SJSA1 (cell line): ENCODE measurements around the gene KPTN. TPM values are rescaled to one million over a fixed set of nuclear protein-coding genes. Genes with fewer than 3 reads are reported as not detected.

ENCODE experiments used
- DNase-seq, 2 experiments: peaks; one replicate each; pipeline ENCODE4 v3.0.0-alpha.2; 2015 to 2020; ENCODE audit warnings: low spot score in 2 of 2, low read depth in 1 of 2
- H3K27ac ChIP-seq: fragments of 250-450 bp; sonication (Bioruptor Pico); 2 replicates; pipeline ENCODE4 v1.5.1; 2020; ENCODE audit warnings: mild to moderate bottlenecking, moderate library complexity
- H3K27me3 ChIP-seq: fragments of 250-450 bp; sonication (Bioruptor Pico); replicated peaks from 2 replicates; pipeline ENCODE4 v1.5.1; 2020; ENCODE audit warnings: mild to moderate bottlenecking, moderate library complexity
- H3K36me3 ChIP-seq: fragments of 250-450 bp; sonication (Bioruptor Pico); 2 replicates; pipeline ENCODE4 v1.5.1; 2020; ENCODE audit warnings: mild to moderate bottlenecking
- H3K4me1 ChIP-seq: fragments of 250-450 bp; sonication (Bioruptor Pico); replicated peaks from 2 replicates; pipeline ENCODE4 v1.6.1; 2021; ENCODE audit warnings: mild to moderate bottlenecking
- H3K4me3 ChIP-seq: fragments of 250-450 bp; sonication (Bioruptor Pico); 2 replicates; pipeline ENCODE4 v1.5.1; 2020; ENCODE audit warnings: mild to moderate bottlenecking
- H3K9me3 ChIP-seq: fragments of 250-450 bp; sonication (Bioruptor Pico); replicated peaks from 2 replicates; pipeline ENCODE4 v1.5.1; 2020; ENCODE audit warnings: mild to moderate bottlenecking
- total RNA-seq: library from RNA; depleted of rRNA; stranded (reverse); fragments of >200 nt; shearing (Covaris generic); gene quantifications from 2 replicates; pipeline ENCODE4 v1.2.3, GENCODE V29; 2014

Gene KPTN
- total RNA-seq, 1 experiment from 2014 or later: 7.2 TPM

- no peak overlapping the region for H3K4me3 ChIP-seq
- no peak for DNase-seq
- no peaks in the 10 kb centered on the region for H3K36me3 ChIP-seq
- peaks cover 33% of the 10 kb centered on the region; the same call in 1 of the 2 replicates for H3K27me3 ChIP-seq
- H3K4me1 ChIP-seq: 0 out of 2 replicates have a peak, but pooled peaks cover 4% of the 10 kb centered on the region
- H3K27ac ChIP-seq: no peak overlapping the region
- H3K9me3 ChIP-seq: 0 out of 2 replicates have a peak, but pooled peaks cover 2% of the 10 kb centered on the region
Observed at GRCh38 chr19:47435883-47436417, 48.1 kb downstream of the KPTN start.

- no peaks in the 10 kb centered on the region for H3K36me3 ChIP-seq
- no peak for DNase-seq
Observed at GRCh38 chr19:47435196-47435595, 48.8 kb downstream of the KPTN start.

DNA sequence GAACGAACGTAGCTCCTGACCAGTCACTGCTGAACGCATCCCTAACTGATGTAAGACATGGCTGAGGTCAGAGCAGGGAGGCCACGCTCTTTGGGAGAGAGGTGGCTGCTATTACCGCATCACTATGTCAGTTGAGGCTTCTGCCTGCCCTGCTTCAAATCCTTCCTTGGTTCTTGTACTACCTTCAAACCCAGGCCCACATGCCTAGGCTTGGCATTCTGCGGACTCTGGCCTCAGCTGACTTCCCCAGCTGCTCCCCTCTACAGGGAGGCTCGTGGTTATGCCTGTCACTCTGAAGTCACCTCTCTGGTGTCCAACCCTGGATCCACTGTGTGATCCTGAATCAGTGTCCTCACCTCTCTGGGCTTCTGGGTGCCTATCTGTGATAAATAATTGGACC lies 49.9 kb downstream of the KPTN start:
- Histone ChIP-seq H3K36me3 (no peaks in the 10 kb centered on the region), H3K27ac (no peak overlapping the region), H3K27me3 (peaks cover 20% of the 10 kb centered on the region; the same call in 1 of the 2 replicates), H3K4me3 (no peak overlapping the region), H3K9me3 (0 out of 2 replicates have a peak, but pooled peaks cover 2% of the 10 kb centered on the region), H3K4me1 (0 out of 2 replicates have a peak, but pooled peaks cover 4% of the 10 kb centered on the region)
- DNase-seq: no peak

More at GRCh38 chr19:47435196-47435595, 48.8 kb downstream of the KPTN start:
- Histone ChIP-seq H3K27ac (no peak overlapping the region), H3K9me3 (0 out of 2 replicates have a peak, but pooled peaks cover 2% of the 10 kb centered on the region), H3K4me3 (no peak overlapping the region), H3K27me3 (peaks cover 26% of the 10 kb centered on the region; the same call in 1 of the 2 replicates), H3K4me1 (0 out of 2 replicates have a peak, but pooled peaks cover 4% of the 10 kb centered on the region)

DNA sequence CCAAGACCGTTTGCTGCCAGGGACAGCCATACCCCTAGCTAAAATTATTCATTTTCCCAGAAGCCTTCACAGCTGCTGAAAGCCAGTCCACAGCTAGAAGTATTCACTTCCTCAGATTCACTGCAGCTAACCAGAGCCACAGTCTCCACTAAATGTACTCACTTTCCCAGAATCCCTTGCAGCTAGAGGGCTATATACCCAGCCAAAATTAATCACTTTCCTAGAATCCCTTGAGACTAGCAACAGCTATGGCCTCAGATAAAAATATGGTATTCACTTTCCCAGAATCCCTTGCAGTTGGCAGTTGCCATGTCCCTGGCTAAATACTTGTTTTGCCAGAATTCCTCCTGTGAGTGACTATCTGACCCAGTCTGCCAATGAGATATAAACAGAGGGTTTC lies 50.9 kb downstream of the KPTN start:
- Histone ChIP-seq H3K27ac (no peak overlapping the region), H3K4me1 (peaks cover 10% of the 10 kb centered on the region), H3K4me3 (no peak overlapping the region), H3K27me3 (0 out of 2 replicates have a peak, but pooled peaks cover 10% of the 10 kb centered on the region), H3K9me3 (0 out of 2 replicates have a peak, but pooled peaks cover 2% of the 10 kb centered on the region), H3K36me3 (no peaks in the 10 kb centered on the region)
- DNase-seq: no peak

GRCh38 chr19:47432499-47432898 lies 51.5 kb downstream of the KPTN start:
- Histone ChIP-seq H3K4me3 (no peak overlapping the region), H3K9me3 (0 out of 2 replicates have a peak, but pooled peaks cover 2% of the 10 kb centered on the region), H3K27me3 (0 out of 2 replicates have a peak, but pooled peaks cover 6% of the 10 kb centered on the region), H3K36me3 (no peaks in the 10 kb centered on the region), H3K27ac (no peak overlapping the region), H3K4me1 (peaks cover 16% of the 10 kb centered on the region)
- no peak for DNase-seq

GRCh38 chr19:47432091-47432490 lies 51.9 kb downstream of the KPTN start:
- no peaks in the 10 kb centered on the region for H3K9me3 ChIP-seq
- no peak overlapping the region for H3K4me3 ChIP-seq
- 0 out of 2 replicates have a peak, but pooled peaks cover 4% of the 10 kb centered on the region for H3K27me3 ChIP-seq
- no peak overlapping the region for H3K27ac ChIP-seq
- no peak for DNase-seq
- H3K36me3 ChIP-seq: no peaks in the 10 kb centered on the region
- peaks cover 21% of the 10 kb centered on the region for H3K4me1 ChIP-seq

- Histone ChIP-seq H3K36me3 (no peaks in the 10 kb centered on the region), H3K27ac (no peak overlapping the region), H3K4me1 (peaks cover 19% of the 10 kb centered on the region), H3K4me3 (no peak overlapping the region), H3K27me3 (0 out of 2 replicates have a peak, but pooled peaks cover 4% of the 10 kb centered on the region), H3K9me3 (no peaks in the 10 kb centered on the region)
- no peak for DNase-seq
Observed at GRCh38 chr19:47430041-47430802, 53.8 kb downstream of the KPTN start.

DNA sequence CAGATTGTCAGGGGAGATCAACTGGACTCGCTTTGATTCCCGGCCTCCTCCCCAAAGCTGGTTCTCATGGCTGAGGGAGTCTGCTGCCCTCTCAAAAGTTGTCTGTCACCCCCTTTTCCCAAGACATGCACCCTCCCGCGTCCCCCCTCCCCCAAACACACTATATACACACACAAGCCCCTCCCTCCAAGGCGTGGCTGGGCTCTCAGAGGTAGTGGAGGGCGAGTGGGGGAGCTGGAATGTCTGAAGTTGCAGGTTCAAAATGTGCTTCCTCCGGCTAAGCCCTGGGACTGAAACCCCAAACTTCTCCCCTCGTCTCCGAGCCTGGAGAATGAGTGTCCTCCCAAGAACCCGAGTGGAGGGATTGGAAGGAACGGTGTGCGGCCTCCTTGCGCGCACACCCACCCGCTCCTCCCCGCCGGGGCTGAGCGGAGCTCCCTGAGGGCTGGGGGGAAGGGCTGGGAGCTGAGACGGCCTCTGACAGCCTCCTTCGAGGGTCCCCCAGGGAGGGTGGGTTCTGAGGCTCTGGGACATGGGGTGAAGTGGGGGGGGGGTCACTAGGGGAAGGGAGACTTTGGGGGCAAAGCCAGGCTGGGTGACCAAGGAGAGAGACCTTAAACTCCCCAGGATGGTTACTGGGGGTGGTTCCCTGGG lies 54.8 kb downstream of the KPTN start:
- Histone ChIP-seq H3K4me3 (no peak overlapping the region), H3K4me1 (peaks cover 19% of the 10 kb centered on the region), H3K27me3 (peaks cover 6% of the 10 kb centered on the region), H3K36me3 (no peaks in the 10 kb centered on the region), H3K27ac (no peak overlapping the region), H3K9me3 (no peaks in the 10 kb centered on the region)
- no peak for DNase-seq

GRCh38 chr19:47428177-47428894 lies 55.7 kb downstream of the KPTN start:
- H3K9me3 ChIP-seq: no peaks in the 10 kb centered on the region
- H3K36me3 ChIP-seq: no peaks in the 10 kb centered on the region
- peak; percentile 92 to 96 for DNase-seq
- H3K4me3 ChIP-seq: peak overlapping the region; percentile 6
- no peak overlapping the region for H3K27ac ChIP-seq
- H3K27me3 ChIP-seq: peaks cover 10% of the 10 kb centered on the region
- peaks cover 19% of the 10 kb centered on the region for H3K4me1 ChIP-seq

DNA sequence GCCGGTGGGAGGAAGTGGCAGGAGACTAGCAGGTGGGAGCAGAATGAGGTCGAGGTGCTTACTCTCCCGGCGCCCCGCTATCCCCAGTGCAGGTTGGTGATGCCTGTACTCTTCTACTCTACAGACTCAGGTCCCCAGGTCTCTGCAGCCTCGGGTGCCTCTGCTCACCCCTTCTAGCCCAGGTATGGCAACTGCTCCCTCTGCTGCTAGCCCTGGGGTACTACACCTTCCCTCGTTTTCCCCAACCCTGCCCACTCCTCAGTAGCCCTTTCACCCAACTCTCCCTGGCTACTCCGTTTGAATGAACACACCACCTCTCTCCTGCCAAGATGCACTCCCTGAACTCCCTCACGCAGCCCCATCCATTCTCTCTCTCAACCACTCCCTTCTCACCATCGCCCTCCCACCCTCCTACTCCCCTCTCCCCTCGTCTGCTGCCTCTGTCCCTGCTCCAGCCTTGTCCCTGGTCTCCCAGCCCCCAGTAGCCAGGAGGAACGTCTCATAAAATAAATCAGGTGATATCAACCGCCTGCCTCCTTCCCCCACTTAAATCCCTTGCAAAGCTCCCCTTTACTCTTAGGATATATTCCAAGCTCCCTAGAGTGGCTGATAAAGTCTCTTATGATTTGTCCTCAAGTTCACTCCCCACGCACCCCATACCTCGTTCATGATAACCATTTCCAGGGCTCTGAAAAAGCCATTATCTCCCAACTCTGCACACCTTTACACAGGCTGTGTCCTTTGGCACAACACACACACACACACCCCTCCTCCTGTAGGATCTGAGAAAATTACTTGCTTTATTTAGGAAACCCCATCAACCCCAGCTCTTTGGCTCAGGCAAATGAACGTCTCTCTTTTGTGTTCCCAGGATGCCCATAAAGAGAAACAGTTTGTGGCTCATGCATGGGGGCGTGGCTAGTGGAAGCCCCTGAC lies 56.5 kb downstream of the KPTN start:
- peak overlapping the region; percentile 6 for H3K4me3 ChIP-seq
- DNase-seq: peak; percentile 74
- H3K4me1 ChIP-seq: peaks cover 19% of the 10 kb centered on the region
- no peak overlapping the region for H3K27ac ChIP-seq
- H3K27me3 ChIP-seq: peaks cover 14% of the 10 kb centered on the region
- H3K9me3 ChIP-seq: no peaks in the 10 kb centered on the region
- H3K36me3 ChIP-seq: no peaks in the 10 kb centered on the region
